Measurements from ENCODE around the gene PIM3. TPM values are rescaled to one million over a fixed set of nuclear protein-coding genes. Genes with fewer than 3 reads are reported as not detected.
A peak's percentile ranks its signal among the peaks of the same experiment; 100 is the strongest.

Gene PIM3
- total and polyA plus RNA-seq, 10 of the 15 experiments (the other 5 are each of a cell fraction or from before 2014, with no cell fraction given): 0.31 to 60.8 (median 12.4) TPM

DNA sequence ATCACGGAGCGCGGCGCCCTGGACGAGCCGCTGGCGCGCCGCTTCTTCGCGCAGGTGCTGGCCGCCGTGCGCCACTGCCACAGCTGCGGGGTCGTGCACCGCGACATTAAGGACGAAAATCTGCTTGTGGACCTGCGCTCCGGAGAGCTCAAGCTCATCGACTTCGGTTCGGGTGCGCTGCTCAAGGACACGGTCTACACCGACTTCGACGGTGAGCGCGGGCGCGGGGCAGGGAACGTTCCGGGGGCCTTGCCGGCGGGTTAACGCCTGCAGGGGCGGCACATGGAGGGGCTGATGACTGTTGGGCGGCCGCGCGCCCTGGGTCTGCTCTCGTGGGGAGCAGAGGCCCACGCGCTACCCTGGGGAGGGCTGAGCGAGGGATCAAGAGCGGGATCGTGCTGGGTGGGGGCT, 1.0 kb downstream of the PIM3 start:
- ATAC-seq: no peak
- in situ Hi-C loops (cut with MboI): loop anchor here (10.0 kb wide), 1 partner anchor 573 kb away; the partner anchor contains the start of gene TYMP
- peaks cover 2% of the 10 kb centered on the region; the same call in 1 of the 2 replicates for H4K20me1 ChIP-seq (ENCODE audit: control insufficient read depth, insufficient read depth)
- RAD21 ChIA-PET (ENCODE audit: unreplicated experiment): interaction anchor here (0.7 to 2.6 kb wide), 4 partner anchors 9 to 31 kb away, joined by 3 to 15 read pairs (median 8); no protein-coding TSS in a partner anchor
- DNase-seq (ENCODE audit: low read depth, low spot score): no peak
- no peak overlapping the region for H2AFZ ChIP-seq (ENCODE audit: control insufficient read depth, low read depth, low read length)
- H3K4me1 ChIP-seq (ENCODE audit: control insufficient read depth, insufficient read depth, low read length): peaks cover 26% of the 10 kb centered on the region
- H3K27ac ChIP-seq (ENCODE audit: control insufficient read depth, insufficient read depth): peak overlapping the region; percentile 53
- intact Hi-C loops (cut with micrococcal nuclease; ENCODE audit: unreplicated experiment): loop anchor here (5.0 kb wide), 1 partner anchor 226 kb away; the partner anchor contains the start of gene TRABD
- peak overlapping the region; percentile 98 for H3K4me3 ChIP-seq
- SMC1A ChIA-PET (ENCODE audit: uncharacterized antibody, unreplicated experiment): interaction anchor here (1.2 kb wide), 1 partner anchor 66 kb away, joined by 4 read pairs; no protein-coding TSS in a partner anchor
- peak overlapping the region; percentile 78 for H3K9ac ChIP-seq (ENCODE audit: control insufficient read depth, insufficient read depth, low read length)
- BruUV-seq (replicated peaks): TSS peak; percentile 47
- POLR2A ChIA-PET: interaction anchor here (0.5 to 2.5 kb wide), 11 partner anchors 9 to 226 kb away, joined by 3 to 15 read pairs (median 6); no protein-coding TSS in a partner anchor
- peaks cover 49% of the 10 kb centered on the region for H3K79me2 ChIP-seq (ENCODE audit: control insufficient read depth, insufficient read depth, low read length)
- no peaks in the 10 kb centered on the region for H3K27me3 ChIP-seq (replicated peaks in 1 of 2; ENCODE audit: control insufficient read depth in 2 of 2, insufficient read depth in 2 of 2, low read length in 1 of 2)
- CTCF ChIA-PET: interaction anchor here (1.0 to 1.4 kb wide), 2 partner anchors 9 to 18 kb away, joined by 3 to 6 read pairs; no protein-coding TSS in a partner anchor
- no peaks in the 10 kb centered on the region for H3K9me3 ChIP-seq (replicated peaks; ENCODE audit: control insufficient read depth, insufficient read depth, low read length)
- peak overlapping the region; percentile 34 for H3K4me2 ChIP-seq (ENCODE audit: control insufficient read depth, insufficient read depth)
- peaks cover 14 to 19% of the 10 kb centered on the region in 2 experiments for H3K36me3 ChIP-seq (ENCODE audit: control insufficient read depth in 2 of 2, insufficient read depth in 2 of 2, low read length in 1 of 2)
- WGBS (ENCODE audit: insufficient coverage, insufficient replicate concordance, low lambda C conversion rate, missing lambda C conversion rate): under 1% methylated on average over 49 of the region's 49 CpGs
- FAIRE-seq: no peak
- TF ChIP-seq LARP7 (IDR thresholded peaks at IDR 0.05) (0 out of 2 replicates have a peak, but pooled peaks have one; percentile 70), ASH2L (IDR thresholded peaks at IDR 0.05; ENCODE audit: borderline replicate concordance, low read depth) (no peak), MEF2A (IDR thresholded peaks at IDR 0.05; ENCODE audit: insufficient read depth, low read depth, low read length) (no peak), HCFC1 (IDR thresholded peaks at IDR 0.05; ENCODE audit: low read length) (no peak), ZNF24 (IDR thresholded peaks at IDR 0.05) (no peak), SMAD1 (IDR thresholded peaks at IDR 0.05; ENCODE audit: low read depth, partially characterized antibody) (peak; percentile 39), TBL1XR1 (IDR thresholded peaks at IDR 0.05; ENCODE audit: low read depth, low read length) (no peak), NFYB (IDR thresholded peaks at IDR 0.05; ENCODE audit: insufficient read depth, low read depth, low read length) (no peak), IKZF1 (conservative IDR thresholded peaks at IDR 0.05) (no peak), POU2F2 (IDR thresholded peaks at IDR 0.05; ENCODE audit: borderline replicate concordance, low read depth, low read length) (no peak), YY1 (IDR thresholded peaks at IDR 0.05; ENCODE audit: low read depth, low read length) (0 out of 2 replicates have a peak, but pooled peaks have one; percentile 4), NR2F1 (conservative IDR thresholded peaks at IDR 0.05) (no peak), SIN3A (IDR thresholded peaks at IDR 0.05; ENCODE audit: low read depth, low read length) (no peak), NBN (IDR thresholded peaks at IDR 0.05) (peak; percentile 18; the same call in 1 of the 2 replicates), KAT2A (conservative IDR thresholded peaks at IDR 0.05; ENCODE audit: control insufficient read depth, low read depth, low read length) (no peak)
- TF ChIP-seq, protein P1, sequence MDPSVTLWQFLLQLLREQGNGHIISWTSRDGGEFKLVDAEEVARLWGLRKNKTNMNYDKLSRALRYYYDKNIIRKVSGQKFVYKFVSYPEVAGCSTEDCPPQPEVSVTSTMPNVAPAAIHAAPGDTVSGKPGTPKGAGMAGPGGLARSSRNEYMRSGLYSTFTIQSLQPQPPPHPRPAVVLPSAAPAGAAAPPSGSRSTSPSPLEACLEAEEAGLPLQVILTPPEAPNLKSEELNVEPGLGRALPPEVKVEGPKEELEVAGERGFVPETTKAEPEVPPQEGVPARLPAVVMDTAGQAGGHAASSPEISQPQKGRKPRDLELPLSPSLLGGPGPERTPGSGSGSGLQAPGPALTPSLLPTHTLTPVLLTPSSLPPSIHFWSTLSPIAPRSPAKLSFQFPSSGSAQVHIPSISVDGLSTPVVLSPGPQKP (IDR thresholded peaks at IDR 0.05; ENCODE audit: low read depth, low read length): no peak
- TF ChIP-seq, protein P2, sequence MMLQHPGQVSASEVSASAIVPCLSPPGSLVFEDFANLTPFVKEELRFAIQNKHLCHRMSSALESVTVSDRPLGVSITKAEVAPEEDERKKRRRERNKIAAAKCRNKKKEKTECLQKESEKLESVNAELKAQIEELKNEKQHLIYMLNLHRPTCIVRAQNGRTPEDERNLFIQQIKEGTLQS (IDR thresholded peaks at IDR 0.05; ENCODE audit: borderline replicate concordance, extremely low read depth, low read depth, low read length): no peak
- TF ChIP-seq, protein P3, sequence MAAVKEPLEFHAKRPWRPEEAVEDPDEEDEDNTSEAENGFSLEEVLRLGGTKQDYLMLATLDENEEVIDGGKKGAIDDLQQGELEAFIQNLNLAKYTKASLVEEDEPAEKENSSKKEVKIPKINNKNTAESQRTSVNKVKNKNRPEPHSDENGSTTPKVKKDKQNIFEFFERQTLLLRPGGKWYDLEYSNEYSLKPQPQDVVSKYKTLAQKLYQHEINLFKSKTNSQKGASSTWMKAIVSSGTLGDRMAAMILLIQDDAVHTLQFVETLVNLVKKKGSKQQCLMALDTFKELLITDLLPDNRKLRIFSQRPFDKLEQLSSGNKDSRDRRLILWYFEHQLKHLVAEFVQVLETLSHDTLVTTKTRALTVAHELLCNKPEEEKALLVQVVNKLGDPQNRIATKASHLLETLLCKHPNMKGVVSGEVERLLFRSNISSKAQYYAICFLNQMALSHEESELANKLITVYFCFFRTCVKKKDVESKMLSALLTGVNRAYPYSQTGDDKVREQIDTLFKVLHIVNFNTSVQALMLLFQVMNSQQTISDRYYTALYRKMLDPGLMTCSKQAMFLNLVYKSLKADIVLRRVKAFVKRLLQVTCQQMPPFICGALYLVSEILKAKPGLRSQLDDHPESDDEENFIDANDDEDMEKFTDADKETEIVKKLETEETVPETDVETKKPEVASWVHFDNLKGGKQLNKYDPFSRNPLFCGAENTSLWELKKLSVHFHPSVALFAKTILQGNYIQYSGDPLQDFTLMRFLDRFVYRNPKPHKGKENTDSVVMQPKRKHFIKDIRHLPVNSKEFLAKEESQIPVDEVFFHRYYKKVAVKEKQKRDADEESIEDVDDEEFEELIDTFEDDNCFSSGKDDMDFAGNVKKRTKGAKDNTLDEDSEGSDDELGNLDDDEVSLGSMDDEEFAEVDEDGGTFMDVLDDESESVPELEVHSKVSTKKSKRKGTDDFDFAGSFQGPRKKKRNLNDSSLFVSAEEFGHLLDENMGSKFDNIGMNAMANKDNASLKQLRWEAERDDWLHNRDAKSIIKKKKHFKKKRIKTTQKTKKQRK (IDR thresholded peaks at IDR 0.05; ENCODE audit: low read depth, low read length): no peak
